ENCODE results near the gene FRA10AC1. TPM values are rescaled to one million over a fixed set of nuclear protein-coding genes. Genes with fewer than 3 reads are reported as not detected.

The FRA10AC1 gene
- total RNA-seq, 1 donor from 2014 or later: 1.7 TPM

DNA sequence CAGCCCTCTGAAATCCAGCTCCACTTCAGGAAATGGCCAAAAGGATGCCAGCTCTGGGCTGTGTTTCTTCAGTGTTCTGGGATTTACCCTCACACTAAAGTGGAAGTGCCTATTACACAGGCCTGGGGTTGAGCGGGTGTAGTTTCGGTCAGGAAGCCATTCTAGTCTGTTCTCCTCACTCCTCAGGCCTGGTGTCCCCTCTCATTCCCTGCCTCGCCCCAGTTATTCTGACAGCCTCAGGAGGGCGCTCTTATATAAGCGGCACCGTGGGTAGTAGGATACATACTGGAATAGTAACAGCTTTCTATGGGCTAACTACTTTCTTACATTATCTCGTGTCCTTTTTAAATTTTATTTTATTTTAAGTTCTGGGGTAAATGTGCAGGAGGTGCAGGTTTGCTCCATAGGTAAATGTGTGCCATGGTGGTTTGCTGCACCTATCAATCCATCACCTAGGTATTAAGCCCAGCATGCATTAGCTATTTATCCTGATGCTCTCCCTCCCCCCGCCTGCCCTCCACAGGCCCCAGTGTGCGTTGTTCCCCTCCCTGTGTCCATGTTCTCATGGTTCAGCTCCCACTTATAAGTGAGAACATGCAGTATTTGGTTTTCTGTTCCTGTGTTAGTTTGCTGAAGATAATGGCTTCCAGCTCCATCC, 43.1 kb upstream of the FRA10AC1 start:
- no peaks in the 10 kb centered on the region for H3K9me3 ChIP-seq
- H3K4me3 ChIP-seq: no peak overlapping the region
- intact Hi-C loops (cut with DNase I): no loop called here
- peaks cover 0 to 7% of the 10 kb centered on the region in 2 donors for H3K4me1 ChIP-seq
- no peaks in the 10 kb centered on the region for H3K36me3 ChIP-seq
- H3K27me3 ChIP-seq: no peaks in the 10 kb centered on the region
- TF ChIP-seq, protein P1, sequence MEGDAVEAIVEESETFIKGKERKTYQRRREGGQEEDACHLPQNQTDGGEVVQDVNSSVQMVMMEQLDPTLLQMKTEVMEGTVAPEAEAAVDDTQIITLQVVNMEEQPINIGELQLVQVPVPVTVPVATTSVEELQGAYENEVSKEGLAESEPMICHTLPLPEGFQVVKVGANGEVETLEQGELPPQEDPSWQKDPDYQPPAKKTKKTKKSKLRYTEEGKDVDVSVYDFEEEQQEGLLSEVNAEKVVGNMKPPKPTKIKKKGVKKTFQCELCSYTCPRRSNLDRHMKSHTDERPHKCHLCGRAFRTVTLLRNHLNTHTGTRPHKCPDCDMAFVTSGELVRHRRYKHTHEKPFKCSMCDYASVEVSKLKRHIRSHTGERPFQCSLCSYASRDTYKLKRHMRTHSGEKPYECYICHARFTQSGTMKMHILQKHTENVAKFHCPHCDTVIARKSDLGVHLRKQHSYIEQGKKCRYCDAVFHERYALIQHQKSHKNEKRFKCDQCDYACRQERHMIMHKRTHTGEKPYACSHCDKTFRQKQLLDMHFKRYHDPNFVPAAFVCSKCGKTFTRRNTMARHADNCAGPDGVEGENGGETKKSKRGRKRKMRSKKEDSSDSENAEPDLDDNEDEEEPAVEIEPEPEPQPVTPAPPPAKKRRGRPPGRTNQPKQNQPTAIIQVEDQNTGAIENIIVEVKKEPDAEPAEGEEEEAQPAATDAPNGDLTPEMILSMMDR (IDR thresholded peaks at IDR 0.05): no peak
- H3K27ac ChIP-seq: no peak overlapping the region
- DNase-seq (ENCODE audit: low spot score in 2 of 2): no peak

DNA sequence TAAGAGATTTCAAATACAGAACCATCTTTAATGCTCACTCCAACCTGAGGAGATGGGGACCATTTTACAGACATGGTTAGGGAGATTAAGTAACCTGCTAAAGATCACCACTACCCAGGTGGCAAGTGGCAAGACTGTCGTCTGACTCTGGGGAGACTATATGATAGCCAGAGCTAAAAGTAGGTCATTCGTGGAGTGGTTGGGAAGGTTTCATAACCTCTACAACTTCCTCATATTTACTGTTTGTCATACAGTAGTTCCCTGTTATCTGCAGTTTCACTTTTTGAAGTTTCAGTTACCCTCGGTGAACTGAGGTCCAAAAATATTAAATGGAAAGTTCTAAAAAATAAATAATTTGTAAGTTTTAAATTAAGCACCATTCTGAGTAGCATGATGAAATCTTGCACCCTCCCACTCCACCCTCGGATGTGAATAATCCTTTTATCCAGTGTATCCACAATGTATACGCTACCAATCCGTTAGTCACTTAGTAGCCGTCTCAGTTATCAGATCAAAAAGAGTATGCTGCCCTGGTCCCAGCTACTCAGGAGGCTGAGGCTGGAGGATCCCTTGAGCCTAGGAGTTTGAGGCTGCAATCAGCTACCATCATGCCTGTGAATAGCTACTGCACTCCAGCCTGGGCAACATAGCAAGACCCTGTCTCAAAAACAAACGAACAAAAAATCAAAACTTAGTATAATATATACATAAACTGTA, 40.4 kb upstream of the FRA10AC1 start:
- Histone ChIP-seq H3K27me3 (no peaks in the 10 kb centered on the region), H3K36me3 (no peaks in the 10 kb centered on the region), H3K4me1 (peaks cover 0 to 7% of the 10 kb centered on the region in 2 donors), H3K27ac (no peak overlapping the region), H3K4me3 (no peak overlapping the region), H3K9me3 (no peaks in the 10 kb centered on the region)
- intact Hi-C loops (cut with DNase I): no loop called here
- TF ChIP-seq, protein P1 (IDR thresholded peaks at IDR 0.05): no peak
- DNase-seq (ENCODE audit: low spot score in 2 of 2): no peak

DNA sequence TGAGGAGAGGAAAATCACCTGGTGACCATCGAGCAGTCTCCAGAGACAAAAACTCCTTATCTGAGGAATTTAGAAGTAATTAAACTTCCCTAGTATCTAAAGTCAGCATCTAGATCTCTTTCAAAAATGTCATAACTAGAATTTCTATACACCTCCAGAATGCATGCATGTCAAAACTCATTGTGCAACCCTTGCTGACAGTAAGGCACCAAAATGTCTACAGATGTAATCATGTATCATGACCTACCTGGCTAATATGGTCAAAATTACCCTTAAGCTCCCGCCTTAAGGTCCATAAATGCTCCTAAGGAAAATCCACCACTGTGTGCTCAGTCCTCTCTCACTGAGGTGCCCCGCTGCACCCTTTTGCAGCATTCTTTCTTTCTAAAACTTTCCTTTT, 39.0 kb upstream of the FRA10AC1 start:
- no peak for DNase-seq (ENCODE audit: low spot score in 2 of 2)
- H3K36me3 ChIP-seq: no peaks in the 10 kb centered on the region
- H3K27me3 ChIP-seq: no peaks in the 10 kb centered on the region
- H3K4me1 ChIP-seq: no peaks in the 10 kb centered on the region
- TF ChIP-seq, protein P1 (IDR thresholded peaks at IDR 0.05): no peak
- H3K4me3 ChIP-seq: no peak overlapping the region
- intact Hi-C loops (cut with DNase I): no loop called here
- H3K27ac ChIP-seq: no peak overlapping the region
- no peaks in the 10 kb centered on the region for H3K9me3 ChIP-seq

DNA sequence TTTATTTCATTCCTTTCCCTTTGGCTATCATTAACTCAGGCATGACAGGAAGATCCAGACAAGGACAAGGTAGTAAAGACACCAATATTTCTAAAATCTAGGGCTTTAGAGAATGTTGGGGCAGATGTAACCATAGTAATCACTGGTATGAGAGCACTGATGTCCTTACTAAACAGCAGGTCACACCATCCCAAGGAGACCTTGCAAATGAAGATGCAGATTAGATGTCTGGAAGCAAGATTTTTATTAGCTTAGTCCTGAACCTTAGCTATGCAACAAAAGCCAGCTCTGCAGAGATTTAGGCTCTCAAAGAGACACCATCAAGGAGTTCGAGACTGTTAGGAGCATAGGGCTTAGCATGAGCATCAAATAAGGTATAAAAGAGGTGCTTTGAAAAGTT, 23.6 kb upstream of the FRA10AC1 start:
- Histone ChIP-seq H3K4me1 (no peaks in the 10 kb centered on the region), H3K36me3 (no peaks in the 10 kb centered on the region), H3K9me3 (no peaks in the 10 kb centered on the region), H3K4me3 (no peak overlapping the region), H3K27me3 (no peaks in the 10 kb centered on the region), H3K27ac (no peak overlapping the region)
- intact Hi-C loops (cut with DNase I): no loop called here
- DNase-seq (ENCODE audit: low spot score in 2 of 2): no peak
- TF ChIP-seq, protein P1 (IDR thresholded peaks at IDR 0.05): no peak

DNA sequence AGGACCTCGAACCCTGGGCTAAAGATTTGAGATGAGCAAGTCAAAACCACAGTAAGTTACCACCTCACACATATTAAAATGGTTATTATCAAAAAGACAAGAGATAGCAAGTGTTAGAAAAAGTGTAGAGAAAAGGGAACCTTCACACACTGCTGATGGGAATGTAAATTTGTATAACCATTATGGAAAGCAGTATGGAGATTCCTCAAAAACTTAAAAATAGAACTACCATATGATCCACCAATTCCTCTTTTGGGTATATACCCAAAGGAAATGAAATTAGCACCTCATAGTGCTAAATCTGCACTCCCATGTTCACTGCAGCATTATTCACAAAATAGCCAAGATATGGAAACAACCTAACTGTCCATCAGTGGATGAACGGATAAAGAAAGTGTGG, 20.8 kb upstream of the FRA10AC1 start:
- TF ChIP-seq, protein P1 (IDR thresholded peaks at IDR 0.05): no peak
- no peaks in the 10 kb centered on the region for H3K4me1 ChIP-seq
- intact Hi-C loops (cut with DNase I): no loop called here
- H3K27ac ChIP-seq: no peak overlapping the region
- DNase-seq (ENCODE audit: low spot score in 2 of 2): no peak
- no peaks in the 10 kb centered on the region for H3K27me3 ChIP-seq
- H3K36me3 ChIP-seq: no peaks in the 10 kb centered on the region
- H3K4me3 ChIP-seq: no peak overlapping the region
- H3K9me3 ChIP-seq: no peaks in the 10 kb centered on the region
